Aorta (tissue), 5 donors: ENCODE measurements around the gene RETREG1. TPM values are rescaled to one million over a fixed set of nuclear protein-coding genes. Genes with fewer than 3 reads are reported as not detected.

Experiments used
- ATAC-seq: fragments of 200-7000 bp; cut with Tn5 transposase; one replicate; pipeline ENCODE4 v1.9.1; 2022; ENCODE audit warnings: moderate library complexity; ENCODE audit not compliant: low FRiP score
- DNase-seq, 2 donors: peaks; one replicate each; pipeline ENCODE4 v3.0.0-alpha.2; 2020
- H3K27ac ChIP-seq, 2 donors: one replicate each; pipeline ENCODE4 v1.5.1; 2013; ENCODE audit warnings: low read length in 2 of 2, mild to moderate bottlenecking in 2 of 2, moderate library complexity in 2 of 2, control low read depth in 1 of 2, inconsistent platforms in 1 of 2, low read depth in 1 of 2
- H3K27me3 ChIP-seq, 2 donors: one replicate each; pipeline ENCODE4 v1.6.1; 2013; ENCODE audit warnings: control low read depth in 1 of 2, low read length in 1 of 2, mild to moderate bottlenecking in 1 of 2, moderate library complexity in 1 of 2; ENCODE audit not compliant: insufficient read depth in 2 of 2, control insufficient read depth in 1 of 2
- H3K36me3 ChIP-seq, 2 donors: one replicate each; pipeline ENCODE4 v1.6.1; 2013; ENCODE audit warnings: control low read depth in 1 of 2, low read length in 1 of 2, mild to moderate bottlenecking in 1 of 2; ENCODE audit not compliant: insufficient read depth in 2 of 2, control insufficient read depth in 1 of 2
- H3K4me1 ChIP-seq, 2 donors: one replicate each; pipeline ENCODE4 v1.6.1; 2013; ENCODE audit warnings: low read length in 2 of 2, control low read depth in 1 of 2, mild to moderate bottlenecking in 1 of 2, moderate library complexity in 1 of 2; ENCODE audit not compliant: insufficient read depth in 2 of 2, control insufficient read depth in 1 of 2
- H3K4me3 ChIP-seq, 2 donors: one replicate each; pipeline ENCODE4 v1.5.1; 2013; ENCODE audit warnings: low read length in 2 of 2, control low read depth in 1 of 2, mild to moderate bottlenecking in 1 of 2
- H3K9me3 ChIP-seq: one replicate; pipeline ENCODE4 v1.6.1; 2013; ENCODE audit warnings: mild to moderate bottlenecking, low read length; ENCODE audit not compliant: control insufficient read depth
- WGBS, 2 donors: extraction: QIAGEN DNeasy Blood & Tissue Kit; methylation state at CpG; one replicate each; pipeline ENCODE4 v1.1.7; 2013; 5-methylcytosine and 5-hydroxymethylcytosine counted together
- intact Hi-C, 2 donors: fragments of 100-400 bp; cut with DNase I; formaldehyde crosslinking; loops; one replicate each; pipeline versions ENCODE4 v1.14.2 to v1.15.0; 2022
- polyA plus RNA-seq, 2 donors: library from polyadenylated mRNA; stranded (reverse); fragments of 200-250 nt; gene quantifications; one replicate each; pipeline ENCODE4 v1.2.3, GENCODE V29; 2013
- total RNA-seq, 2 donors: library from RNA; stranded (reverse); fragmentation: NEBNext Ultra II Directional; extraction: Animal tissue kit (Norgen Biotek cat#: 25700); gene quantifications; one replicate each; pipeline ENCODE4 v1.2.1, GENCODE V29; 2021
- donor health status: healthy with polysubstance abuse.
- donor health status: Bipolar disorder and iron deficiency.
- donor health status: DM: no; HTN: no; CAD: no.
- donor health status: DM: no; HTN: no; CAD: no.
- donor health status: DM: yes; HTN: yes; CAD: no.

Gene RETREG1
- total and polyA plus RNA-seq, 4 donors: 0.56 to 9.7 (median 4.1) TPM

GRCh38 chr5:16593628-16594027 lies 23.2 kb downstream of the RETREG1 start:
- Histone ChIP-seq H3K9me3 (no peaks in the 10 kb centered on the region), H3K27me3 (no peaks in the 10 kb centered on the region), H3K36me3 (no peaks in the 10 kb centered on the region), H3K4me1 (no peaks in the 10 kb centered on the region), H3K27ac (no peak overlapping the region), H3K4me3 (no peak overlapping the region)
- ATAC-seq: no peak
- 93% methylated on average over 3 of the region's 3 CpGs for WGBS, 2 donors
- intact Hi-C loops: no loop called here
- no peak for DNase-seq

- ATAC-seq (no peak), DNase-seq (no peak)
- H3K4me3 ChIP-seq: no peak overlapping the region
- no peak overlapping the region for H3K27ac ChIP-seq
- no peaks in the 10 kb centered on the region for H3K36me3 ChIP-seq
- no peaks in the 10 kb centered on the region for H3K27me3 ChIP-seq
- no peaks in the 10 kb centered on the region for H3K4me1 ChIP-seq
- H3K9me3 ChIP-seq: no peaks in the 10 kb centered on the region
- 58 to 72% methylated on average over 4 of the region's 4 CpGs for WGBS, 2 donors
- intact Hi-C loops: no loop called here
Measured at GRCh38 chr5:16593013-16593412, 23.8 kb downstream of the RETREG1 start.

GRCh38 chr5:16592255-16592654 lies 24.5 kb downstream of the RETREG1 start:
- Histone ChIP-seq H3K9me3 (no peaks in the 10 kb centered on the region), H3K4me3 (no peak overlapping the region), H3K27me3 (no peaks in the 10 kb centered on the region), H3K4me1 (no peaks in the 10 kb centered on the region), H3K36me3 (no peaks in the 10 kb centered on the region), H3K27ac (no peak overlapping the region)
- intact Hi-C loops: no loop called here
- ATAC-seq: no peak
- DNase-seq: no peak
- 71 to 75% methylated on average over 4 of the region's 4 CpGs for WGBS, 2 donors

GRCh38 chr5:16590685-16591084 lies 26.1 kb downstream of the RETREG1 start:
- Histone ChIP-seq H3K27me3 (no peaks in the 10 kb centered on the region), H3K9me3 (no peaks in the 10 kb centered on the region), H3K4me3 (no peak overlapping the region), H3K4me1 (no peaks in the 10 kb centered on the region), H3K36me3 (no peaks in the 10 kb centered on the region), H3K27ac (no peak overlapping the region)
- 92% methylated on average over 3 of the region's 3 CpGs for WGBS, 2 donors
- DNase-seq: no peak
- ATAC-seq: no peak
- intact Hi-C loops: no loop called here

GRCh38 chr5:16589658-16590057 lies 27.1 kb downstream of the RETREG1 start:
- DNase-seq (no peak), ATAC-seq (no peak)
- intact Hi-C loops: no loop called here
- Histone ChIP-seq H3K9me3 (no peaks in the 10 kb centered on the region), H3K4me1 (no peaks in the 10 kb centered on the region), H3K4me3 (no peak overlapping the region), H3K36me3 (no peaks in the 10 kb centered on the region), H3K27ac (no peak overlapping the region), H3K27me3 (no peaks in the 10 kb centered on the region)
- WGBS, 2 donors: 94 to 95% methylated on average over 3 of the region's 3 CpGs

- Histone ChIP-seq H3K4me1 (no peaks in the 10 kb centered on the region), H3K9me3 (no peaks in the 10 kb centered on the region), H3K27ac (no peak overlapping the region), H3K4me3 (no peak overlapping the region), H3K36me3 (no peaks in the 10 kb centered on the region), H3K27me3 (no peaks in the 10 kb centered on the region)
- no peak for DNase-seq
- WGBS, 2 donors: 72 to 73% methylated on average over 10 of the region's 10 CpGs
- intact Hi-C loops: no loop called here
- ATAC-seq: no peak
Measured at GRCh38 chr5:16588434-16589214, 28.2 kb downstream of the RETREG1 start.

- ATAC-seq (no peak), DNase-seq (no peak)
- H3K4me1 ChIP-seq: no peaks in the 10 kb centered on the region
- WGBS, 2 donors: 80% methylated on average over 3 of the region's 3 CpGs
- no peak overlapping the region for H3K4me3 ChIP-seq
- no peaks in the 10 kb centered on the region for H3K27me3 ChIP-seq
- intact Hi-C loops: no loop called here
- no peak overlapping the region for H3K27ac ChIP-seq
- no peaks in the 10 kb centered on the region for H3K36me3 ChIP-seq
- no peaks in the 10 kb centered on the region for H3K9me3 ChIP-seq
Measured at GRCh38 chr5:16586556-16586955, 30.2 kb downstream of the RETREG1 start.

GRCh38 chr5:16585041-16585667 lies 31.6 kb downstream of the RETREG1 start:
- Histone ChIP-seq H3K9me3 (no peaks in the 10 kb centered on the region), H3K4me3 (no peak overlapping the region), H3K27ac (no peak overlapping the region), H3K36me3 (no peaks in the 10 kb centered on the region), H3K27me3 (no peaks in the 10 kb centered on the region), H3K4me1 (no peaks in the 10 kb centered on the region)
- WGBS, 2 donors: 87 to 92% methylated on average over 4 of the region's 4 CpGs
- intact Hi-C loops: no loop called here
- ATAC-seq (no peak), DNase-seq (no peak)

GRCh38 chr5:16582081-16582480 lies 34.7 kb downstream of the RETREG1 start:
- H3K9me3 ChIP-seq: no peaks in the 10 kb centered on the region
- no peak overlapping the region for H3K27ac ChIP-seq
- no peak overlapping the region for H3K4me3 ChIP-seq
- no peaks in the 10 kb centered on the region for H3K36me3 ChIP-seq
- DNase-seq (no peak), ATAC-seq (no peak)
- H3K27me3 ChIP-seq: no peaks in the 10 kb centered on the region
- no peaks in the 10 kb centered on the region for H3K4me1 ChIP-seq
- intact Hi-C loops: no loop called here
- WGBS, 2 donors: 78% methylated on average over 4 of the region's 4 CpGs
